ENCODE measurements around the gene MAP6. TPM values are rescaled to one million over a fixed set of nuclear protein-coding genes. Genes with fewer than 3 reads are reported as not detected.

MAP6 gene
- total RNA-seq, 6 experiments from 2014 or later, result 0.26 to 0.86 (median 0.58) TPM

DNA sequence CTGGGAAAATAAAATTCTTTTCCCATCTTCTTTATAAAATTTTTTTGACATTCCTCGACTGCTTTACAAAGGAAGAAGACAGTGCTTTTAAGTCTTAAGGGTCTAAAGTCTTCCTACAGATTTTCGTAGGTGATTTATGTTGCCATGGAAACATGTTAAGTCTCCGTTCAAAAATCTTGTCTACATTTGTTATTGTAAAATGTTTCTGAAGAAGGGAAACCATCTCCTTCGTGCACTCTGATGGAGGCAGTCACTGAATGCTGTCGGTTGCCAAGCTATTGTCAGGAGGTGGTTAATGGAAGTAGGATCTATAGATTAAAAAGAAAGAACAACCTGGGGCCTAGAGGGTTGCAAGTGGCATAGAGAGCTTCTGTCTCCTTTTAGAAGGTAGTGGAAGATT, 52.6 kb downstream of the MAP6 start:
- WGBS (ENCODE audit: insufficient coverage, low coverage, low lambda C conversion rate, missing lambda C conversion rate), result 70% methylated on average over 5 of the region's 5 CpGs
- Histone ChIP-seq H3K4me1 (no peaks in the 10 kb centered on the region), H3K27ac (no peak overlapping the region), H3K27me3 (no peaks in the 10 kb centered on the region), H3K4me3 (no peak overlapping the region), H3K9me3 (no peaks in the 10 kb centered on the region), H3K36me3 (no peaks in the 10 kb centered on the region)
- no peak for ATAC-seq
- DNase-seq, result no peak
- TF ChIP-seq, protein P1, sequence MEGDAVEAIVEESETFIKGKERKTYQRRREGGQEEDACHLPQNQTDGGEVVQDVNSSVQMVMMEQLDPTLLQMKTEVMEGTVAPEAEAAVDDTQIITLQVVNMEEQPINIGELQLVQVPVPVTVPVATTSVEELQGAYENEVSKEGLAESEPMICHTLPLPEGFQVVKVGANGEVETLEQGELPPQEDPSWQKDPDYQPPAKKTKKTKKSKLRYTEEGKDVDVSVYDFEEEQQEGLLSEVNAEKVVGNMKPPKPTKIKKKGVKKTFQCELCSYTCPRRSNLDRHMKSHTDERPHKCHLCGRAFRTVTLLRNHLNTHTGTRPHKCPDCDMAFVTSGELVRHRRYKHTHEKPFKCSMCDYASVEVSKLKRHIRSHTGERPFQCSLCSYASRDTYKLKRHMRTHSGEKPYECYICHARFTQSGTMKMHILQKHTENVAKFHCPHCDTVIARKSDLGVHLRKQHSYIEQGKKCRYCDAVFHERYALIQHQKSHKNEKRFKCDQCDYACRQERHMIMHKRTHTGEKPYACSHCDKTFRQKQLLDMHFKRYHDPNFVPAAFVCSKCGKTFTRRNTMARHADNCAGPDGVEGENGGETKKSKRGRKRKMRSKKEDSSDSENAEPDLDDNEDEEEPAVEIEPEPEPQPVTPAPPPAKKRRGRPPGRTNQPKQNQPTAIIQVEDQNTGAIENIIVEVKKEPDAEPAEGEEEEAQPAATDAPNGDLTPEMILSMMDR (IDR thresholded peaks at IDR 0.05), result no peak
- no peak for TF ChIP-seq POLR2A (IDR thresholded peaks at IDR 0.05)
- intact Hi-C loops (cut with DNase I), result no loop called here

DNA sequence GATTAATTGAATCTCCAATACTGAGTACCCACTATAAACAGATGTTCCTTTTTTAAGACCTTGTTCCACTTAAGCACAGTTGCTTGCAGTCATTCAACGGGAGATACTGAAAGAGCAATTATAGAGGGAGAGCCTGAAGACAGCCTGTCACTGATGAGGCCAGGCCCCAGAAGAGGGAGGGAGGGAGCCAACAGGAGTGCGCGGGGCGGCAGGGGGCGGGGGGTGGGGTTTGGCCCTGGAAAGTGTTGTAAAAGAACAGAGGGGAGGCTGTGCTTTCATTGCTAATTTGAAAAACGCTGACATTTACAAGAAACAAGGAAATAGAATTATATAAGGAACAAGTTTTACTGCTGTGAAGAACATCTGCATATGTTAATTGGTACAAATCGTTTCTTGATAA, 53.1 kb downstream of the MAP6 start:
- WGBS (ENCODE audit: insufficient coverage, low coverage, low lambda C conversion rate, missing lambda C conversion rate), result 43% methylated on average over 7 of the region's 7 CpGs
- Histone ChIP-seq H3K27me3 (no peaks in the 10 kb centered on the region), H3K27ac (no peak overlapping the region), H3K36me3 (no peaks in the 10 kb centered on the region), H3K4me1 (no peaks in the 10 kb centered on the region), H3K4me3 (no peak overlapping the region), H3K9me3 (no peaks in the 10 kb centered on the region)
- no peak for ATAC-seq
- intact Hi-C loops (cut with DNase I), result no loop called here
- no peak for TF ChIP-seq POLR2A (IDR thresholded peaks at IDR 0.05)
- TF ChIP-seq, protein P1 (IDR thresholded peaks at IDR 0.05), result no peak
- DNase-seq, result no peak

DNA sequence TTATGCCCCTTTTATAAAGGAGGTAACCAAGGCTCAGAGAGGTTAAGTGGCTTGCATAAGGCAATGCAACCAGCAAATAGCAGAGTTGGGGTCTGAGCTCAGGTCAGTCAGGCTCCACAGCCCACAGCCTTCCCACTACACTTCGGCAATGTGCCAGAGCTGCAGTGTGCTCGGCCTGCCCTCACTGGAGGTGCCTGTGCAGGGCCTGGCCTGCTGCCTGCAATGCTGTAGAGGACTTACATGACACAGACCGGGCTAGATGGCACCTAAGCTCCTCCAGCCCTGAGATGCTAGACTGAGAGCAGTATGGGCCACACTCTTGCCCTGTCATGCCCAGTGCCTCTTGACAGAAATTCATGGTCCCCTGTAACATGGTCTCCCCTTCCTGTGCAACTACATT, 57.0 kb downstream of the MAP6 start:
- DNase-seq, result no peak
- Histone ChIP-seq H3K4me3 (no peak overlapping the region), H3K27me3 (no peaks in the 10 kb centered on the region), H3K4me1 (no peaks in the 10 kb centered on the region), H3K27ac (no peak overlapping the region), H3K36me3 (no peaks in the 10 kb centered on the region), H3K9me3 (no peaks in the 10 kb centered on the region)
- ATAC-seq, result peak in 1 of 4 donors; percentile 24
- intact Hi-C loops (cut with DNase I), result no loop called here
- no CpG with 5 or more reads among the region's 3 CpGs for WGBS (ENCODE audit: insufficient coverage, low coverage, low lambda C conversion rate, missing lambda C conversion rate)
- TF ChIP-seq POLR2A (IDR thresholded peaks at IDR 0.05), result no peak
- TF ChIP-seq, protein P1 (IDR thresholded peaks at IDR 0.05), result no peak

DNA sequence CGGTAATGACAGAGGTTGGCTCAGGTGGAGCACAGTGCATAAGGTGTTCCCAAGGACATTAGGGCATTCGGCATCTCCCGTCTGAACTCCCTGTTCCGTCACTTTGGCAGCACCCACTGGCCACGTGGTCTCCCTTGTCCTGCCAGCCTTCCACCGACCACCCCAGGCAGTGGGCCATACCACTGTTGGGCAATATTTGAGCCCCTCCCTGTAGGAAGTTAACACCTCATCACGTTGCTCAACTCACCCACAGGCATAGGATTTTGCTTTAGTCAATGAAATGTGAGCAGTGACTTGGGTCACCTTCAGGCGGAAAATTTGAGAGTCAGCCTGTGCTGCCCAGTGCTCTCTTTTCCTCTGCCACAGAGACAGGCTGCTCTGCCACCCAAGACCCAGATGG, 62.7 kb downstream of the MAP6 start:
- WGBS (ENCODE audit: insufficient coverage, low coverage, low lambda C conversion rate, missing lambda C conversion rate), result 46% methylated on average over 6 of the region's 8 CpGs
- no peak overlapping the region for H3K27ac ChIP-seq
- H3K27me3 ChIP-seq, result no peaks in the 10 kb centered on the region
- no peaks in the 10 kb centered on the region for H3K9me3 ChIP-seq
- intact Hi-C loops (cut with DNase I), result no loop called here
- no peaks in the 10 kb centered on the region for H3K4me1 ChIP-seq
- ATAC-seq (no peak), DNase-seq (no peak)
- H3K4me3 ChIP-seq, result no peak overlapping the region
- TF ChIP-seq POLR2A (IDR thresholded peaks at IDR 0.05), result no peak
- TF ChIP-seq, protein P1 (IDR thresholded peaks at IDR 0.05), result no peak
- no peaks in the 10 kb centered on the region for H3K36me3 ChIP-seq

Data from right lobe of liver (tissue), 6 donors.